ENCODE measurements around the gene GARIN5B. TPM values are rescaled to one million over a fixed set of nuclear protein-coding genes. Genes with fewer than 3 reads are reported as not detected.
A peak's percentile ranks its signal among the peaks of the same experiment; 100 is the strongest.

Gene GARIN5B
- total and polyA plus RNA-seq, 2 of the 13 experiments (the other 11 are each of a cell fraction or from before 2014, with no cell fraction given): not detected

GRCh38 chr19:55340784-55341147 is 22.3 kb downstream of the GARIN5B start:
- no peaks in the 10 kb centered on the region for H3K9me3 ChIP-seq (ENCODE audit: low read length)
- peaks cover 3% of the 10 kb centered on the region; the same call in 1 of the 2 replicates for H4K20me1 ChIP-seq (ENCODE audit: insufficient read depth, low read length)
- peaks cover 5% of the 10 kb centered on the region for H3K79me2 ChIP-seq (ENCODE audit: insufficient read depth, low read length)
- ATAC-seq (0 out of 3 replicates have a peak, but pooled peaks have one; percentile 1), FAIRE-seq (no peak), DNase-seq (ENCODE audit: low spot score) (no peak)
- intact Hi-C loops (cut with micrococcal nuclease; ENCODE audit: unreplicated experiment): no loop called here
- H2AFZ ChIP-seq (ENCODE audit: low read length): no peak overlapping the region
- H3K9ac ChIP-seq (ENCODE audit: insufficient read depth, low read depth, low read length): peak overlapping the region; percentile 95
- H3K27ac ChIP-seq (ENCODE audit: extremely low read length, insufficient read depth, low read length): peak overlapping the region; percentile 75
- WGBS (ENCODE audit: low lambda C conversion rate): under 1% methylated on average over 24 of the region's 24 CpGs
- H3K4me2 ChIP-seq (ENCODE audit: low read depth, low read length): peak overlapping the region; percentile 81
- in situ Hi-C loops (cut with HindIII; ENCODE audit: extremely low pct_ligation_motif_present, low pct_unique_long_range_greater_than_20kb): no loop called here
- ChIA-PET CTCF (ENCODE audit: low intra/inter-chr PET ratio, low total read pairs) (no interaction called here), POLR2A (interaction anchor here (0.6 to 0.7 kb wide), 3 partner anchors 67 to 200 kb away, joined by 3 read pairs; partner anchors contain the start of gene UBE2S)
- H3K4me3 ChIP-seq (replicated peaks in 1 of 3; ENCODE audit: insufficient read depth in 1 of 3, low read depth in 2 of 3, low read length in 3 of 3): peak overlapping the region; percentile 82 to 99 (median 91)
- peaks cover 27% of the 10 kb centered on the region for H3K4me1 ChIP-seq (ENCODE audit: insufficient read depth, low read length)
- peaks cover 2 to 7% of the 10 kb centered on the region in 2 experiments; a peak in 3 of 5 replicates for H3K36me3 ChIP-seq (replicated peaks in 1 of 2; ENCODE audit: control insufficient read depth in 1 of 2, insufficient read depth in 2 of 2, low read length in 2 of 2)
- BruUV-seq (replicated peaks): no TSS peak
- no peaks in the 10 kb centered on the region; a peak in 1 of 5 replicates for H3K27me3 ChIP-seq (ENCODE audit: control insufficient read depth in 1 of 2, insufficient read depth in 2 of 2, low read length in 2 of 2)
- TF ChIP-seq ZFX (CRISPR knock-in tag; IDR thresholded peaks at IDR 0.05; ENCODE audit: low read depth) (no peak), NR2F6 (IDR thresholded peaks at IDR 0.05) (0 out of 2 replicates have a peak, but pooled peaks have one; percentile 6), NR2F6 (CRISPR knock-in tag; IDR thresholded peaks at IDR 0.05) (no peak), HNRNPK (IDR thresholded peaks at IDR 0.05; ENCODE audit: low read depth, low read length, poor library complexity, severe bottlenecking) (peak; percentile 54), NKX3-1 (CRISPR knock-in tag; IDR thresholded peaks at IDR 0.05) (no peak), ZNF589 (CRISPR knock-in tag; conservative IDR thresholded peaks at IDR 0.05) (0 out of 2 replicates have a peak, but pooled peaks have one; percentile 33), UBTF (CRISPR knock-in tag; IDR thresholded peaks at IDR 0.05) (0 out of 2 replicates have a peak, but pooled peaks have one; percentile 15), PRDM4 (CRISPR knock-in tag; IDR thresholded peaks at IDR 0.05; ENCODE audit: borderline replicate concordance) (no peak)
- TF ChIP-seq, protein P1, sequence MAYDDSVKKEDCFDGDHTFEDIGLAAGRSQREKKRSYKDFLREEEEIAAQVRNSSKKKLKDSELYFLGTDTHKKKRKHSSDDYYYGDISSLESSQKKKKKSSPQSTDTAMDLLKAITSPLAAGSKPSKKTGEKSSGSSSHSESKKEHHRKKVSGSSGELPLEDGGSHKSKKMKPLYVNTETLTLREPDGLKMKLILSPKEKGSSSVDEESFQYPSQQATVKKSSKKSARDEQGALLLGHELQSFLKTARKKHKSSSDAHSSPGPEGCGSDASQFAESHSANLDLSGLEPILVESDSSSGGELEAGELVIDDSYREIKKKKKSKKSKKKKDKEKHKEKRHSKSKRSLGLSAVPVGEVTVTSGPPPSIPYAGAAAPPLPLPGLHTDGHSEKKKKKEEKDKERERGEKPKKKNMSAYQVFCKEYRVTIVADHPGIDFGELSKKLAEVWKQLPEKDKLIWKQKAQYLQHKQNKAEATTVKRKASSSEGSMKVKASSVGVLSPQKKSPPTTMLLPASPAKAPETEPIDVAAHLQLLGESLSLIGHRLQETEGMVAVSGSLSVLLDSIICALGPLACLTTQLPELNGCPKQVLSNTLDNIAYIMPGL (CRISPR knock-in tag; IDR thresholded peaks at IDR 0.05; ENCODE audit: borderline replicate concordance in 1 of 2, low read depth in 1 of 2): peak in 1 of 2 experiments; percentile 80; a peak in 1 of 4 replicates
- TF ChIP-seq, protein P2, sequence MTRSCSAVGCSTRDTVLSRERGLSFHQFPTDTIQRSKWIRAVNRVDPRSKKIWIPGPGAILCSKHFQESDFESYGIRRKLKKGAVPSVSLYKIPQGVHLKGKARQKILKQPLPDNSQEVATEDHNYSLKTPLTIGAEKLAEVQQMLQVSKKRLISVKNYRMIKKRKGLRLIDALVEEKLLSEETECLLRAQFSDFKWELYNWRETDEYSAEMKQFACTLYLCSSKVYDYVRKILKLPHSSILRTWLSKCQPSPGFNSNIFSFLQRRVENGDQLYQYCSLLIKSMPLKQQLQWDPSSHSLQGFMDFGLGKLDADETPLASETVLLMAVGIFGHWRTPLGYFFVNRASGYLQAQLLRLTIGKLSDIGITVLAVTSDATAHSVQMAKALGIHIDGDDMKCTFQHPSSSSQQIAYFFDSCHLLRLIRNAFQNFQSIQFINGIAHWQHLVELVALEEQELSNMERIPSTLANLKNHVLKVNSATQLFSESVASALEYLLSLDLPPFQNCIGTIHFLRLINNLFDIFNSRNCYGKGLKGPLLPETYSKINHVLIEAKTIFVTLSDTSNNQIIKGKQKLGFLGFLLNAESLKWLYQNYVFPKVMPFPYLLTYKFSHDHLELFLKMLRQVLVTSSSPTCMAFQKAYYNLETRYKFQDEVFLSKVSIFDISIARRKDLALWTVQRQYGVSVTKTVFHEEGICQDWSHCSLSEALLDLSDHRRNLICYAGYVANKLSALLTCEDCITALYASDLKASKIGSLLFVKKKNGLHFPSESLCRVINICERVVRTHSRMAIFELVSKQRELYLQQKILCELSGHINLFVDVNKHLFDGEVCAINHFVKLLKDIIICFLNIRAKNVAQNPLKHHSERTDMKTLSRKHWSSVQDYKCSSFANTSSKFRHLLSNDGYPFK (CRISPR knock-in tag; IDR thresholded peaks at IDR 0.05; ENCODE audit: borderline replicate concordance): 0 out of 2 replicates have a peak, but pooled peaks have one; percentile 10
- TF ChIP-seq, protein P3, sequence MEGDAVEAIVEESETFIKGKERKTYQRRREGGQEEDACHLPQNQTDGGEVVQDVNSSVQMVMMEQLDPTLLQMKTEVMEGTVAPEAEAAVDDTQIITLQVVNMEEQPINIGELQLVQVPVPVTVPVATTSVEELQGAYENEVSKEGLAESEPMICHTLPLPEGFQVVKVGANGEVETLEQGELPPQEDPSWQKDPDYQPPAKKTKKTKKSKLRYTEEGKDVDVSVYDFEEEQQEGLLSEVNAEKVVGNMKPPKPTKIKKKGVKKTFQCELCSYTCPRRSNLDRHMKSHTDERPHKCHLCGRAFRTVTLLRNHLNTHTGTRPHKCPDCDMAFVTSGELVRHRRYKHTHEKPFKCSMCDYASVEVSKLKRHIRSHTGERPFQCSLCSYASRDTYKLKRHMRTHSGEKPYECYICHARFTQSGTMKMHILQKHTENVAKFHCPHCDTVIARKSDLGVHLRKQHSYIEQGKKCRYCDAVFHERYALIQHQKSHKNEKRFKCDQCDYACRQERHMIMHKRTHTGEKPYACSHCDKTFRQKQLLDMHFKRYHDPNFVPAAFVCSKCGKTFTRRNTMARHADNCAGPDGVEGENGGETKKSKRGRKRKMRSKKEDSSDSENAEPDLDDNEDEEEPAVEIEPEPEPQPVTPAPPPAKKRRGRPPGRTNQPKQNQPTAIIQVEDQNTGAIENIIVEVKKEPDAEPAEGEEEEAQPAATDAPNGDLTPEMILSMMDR (CRISPR knock-in tag; IDR thresholded peaks at IDR 0.05): peak; percentile 59
